Measurements from ENCODE around the gene MAML2.

DNA sequence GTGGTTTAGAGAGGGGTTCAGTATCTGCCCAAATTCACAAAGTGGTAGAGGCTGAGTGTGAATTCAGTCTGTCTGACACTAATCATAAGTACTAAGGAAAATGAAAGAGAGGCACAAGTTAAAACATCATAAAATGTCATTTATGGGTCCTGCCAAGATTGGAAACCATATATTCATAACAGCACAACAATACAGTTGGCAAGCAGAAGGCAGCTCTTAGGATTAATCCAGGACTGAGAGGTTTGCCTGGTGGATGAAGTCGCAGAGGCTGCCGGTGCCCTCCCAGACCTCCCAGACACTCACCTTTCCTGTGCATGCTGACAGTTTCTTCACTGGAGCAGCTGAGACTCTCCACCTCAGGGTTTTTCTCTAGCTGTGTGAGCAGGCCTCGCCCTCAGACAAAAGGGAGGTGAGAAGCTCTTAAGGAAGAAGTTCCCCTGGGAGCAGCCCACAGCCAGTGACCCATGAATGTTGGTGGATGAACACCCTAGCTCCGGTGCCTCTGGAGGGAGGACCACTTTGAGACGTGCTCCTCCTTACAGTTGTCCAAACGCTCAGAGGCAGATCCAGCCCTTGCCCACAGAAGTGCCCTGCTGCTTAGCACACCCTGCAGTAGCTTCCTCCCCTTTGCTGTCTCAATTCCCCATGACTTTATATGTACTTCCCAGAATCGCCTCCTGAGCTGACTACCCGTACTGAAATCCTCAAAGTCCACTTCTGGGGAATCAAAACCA is 43.7 kb downstream of the MAML2 start:
- TF ChIP-seq CTCF (IDR thresholded peaks at IDR 0.05) = no peak
- no peak for TF ChIP-seq POLR2A (IDR thresholded peaks at IDR 0.05)

Measured in esophagus squamous epithelium (tissue), 4 donors.